T-helper 1 cell treated with Interleukin-12 subunit alpha and Interleukin-12 subunit beta and Interleukin-4 antibody, amounts not matched to agents 30 μg/mL and 1 μg/mL, for 36 hours (primary cell): ENCODE data around the gene LIN37.

Experiments
- H3K27ac Mint-ChIP-seq: one replicate; pipeline ENCODE4 v1.8.0; 2021; ENCODE audit warnings: mild to moderate bottlenecking, mixed read lengths
- H3K27me3 Mint-ChIP-seq: one replicate; pipeline ENCODE4 v1.8.0; 2021; ENCODE audit warnings: low read depth, mixed read lengths
- H3K36me3 Mint-ChIP-seq: one replicate; pipeline ENCODE4 v1.8.0; 2021; ENCODE audit warnings: low read depth, mixed read lengths
- H3K4me1 Mint-ChIP-seq: one replicate; pipeline ENCODE4 v1.8.0; 2021; ENCODE audit warnings: low read depth, mixed read lengths
- H3K4me3 Mint-ChIP-seq: one replicate; pipeline ENCODE4 v1.8.0; 2021; ENCODE audit warnings: mild to moderate bottlenecking, moderate library complexity, mixed read lengths
- H3K9me3 Mint-ChIP-seq: one replicate; pipeline ENCODE4 v1.8.0; 2021; ENCODE audit warnings: mixed read lengths

Gene LIN37

GRCh38 chr19:35736913-35737886 lies 11.2 kb upstream of the LIN37 start:
- no peaks in the 10 kb centered on the region for H3K9me3 Mint-ChIP-seq
- H3K27me3 Mint-ChIP-seq: no peaks in the 10 kb centered on the region
- peaks cover 30% of the 10 kb centered on the region for H3K36me3 Mint-ChIP-seq
- no peak overlapping the region for H3K4me3 Mint-ChIP-seq
- no peak overlapping the region for H3K27ac Mint-ChIP-seq
- H3K4me1 Mint-ChIP-seq: peaks cover 16% of the 10 kb centered on the region

- Mint-ChIP-seq H3K4me3 (peak overlapping the region; percentile 37), H3K27ac (peak overlapping the region; percentile 45), H3K27me3 (no peaks in the 10 kb centered on the region), H3K36me3 (peaks cover 34% of the 10 kb centered on the region), H3K4me1 (peaks cover 23% of the 10 kb centered on the region), H3K9me3 (no peaks in the 10 kb centered on the region)
Measured at GRCh38 chr19:35738021-35738886, 10.1 kb upstream of the LIN37 start.

- H3K4me1 Mint-ChIP-seq: peaks cover 26% of the 10 kb centered on the region
- H3K4me3 Mint-ChIP-seq: peak overlapping the region; percentile 37
- peak overlapping the region; percentile 45 for H3K27ac Mint-ChIP-seq
- peaks cover 31% of the 10 kb centered on the region for H3K36me3 Mint-ChIP-seq
- no peaks in the 10 kb centered on the region for H3K27me3 Mint-ChIP-seq
- no peaks in the 10 kb centered on the region for H3K9me3 Mint-ChIP-seq
Measured at GRCh38 chr19:35738887-35739229, 9.5 kb upstream of the LIN37 start.

- peaks cover 27% of the 10 kb centered on the region for H3K4me1 Mint-ChIP-seq
Measured at GRCh38 chr19:35739275-35740107, 8.9 kb upstream of the LIN37 start.

GRCh38 chr19:35740108-35740422 lies 8.3 kb upstream of the LIN37 start:
- peaks cover 27% of the 10 kb centered on the region for H3K4me1 Mint-ChIP-seq
- peak overlapping the region; percentile 96 for H3K4me3 Mint-ChIP-seq
- H3K9me3 Mint-ChIP-seq: no peaks in the 10 kb centered on the region
- H3K27me3 Mint-ChIP-seq: no peaks in the 10 kb centered on the region
- H3K36me3 Mint-ChIP-seq: peaks cover 21% of the 10 kb centered on the region
- no peak overlapping the region for H3K27ac Mint-ChIP-seq

More at GRCh38 chr19:35739275-35740107, 8.9 kb upstream of the LIN37 start:
- no peak overlapping the region for H3K27ac Mint-ChIP-seq
- H3K27me3 Mint-ChIP-seq: no peaks in the 10 kb centered on the region
- H3K36me3 Mint-ChIP-seq: peaks cover 26% of the 10 kb centered on the region
- H3K9me3 Mint-ChIP-seq: no peaks in the 10 kb centered on the region
- H3K4me3 Mint-ChIP-seq: peak overlapping the region; percentile 96

- no peaks in the 10 kb centered on the region for H3K27me3 Mint-ChIP-seq
- peaks cover 27% of the 10 kb centered on the region for H3K4me1 Mint-ChIP-seq
- H3K4me3 Mint-ChIP-seq: peak overlapping the region; percentile 96
- peaks cover 25% of the 10 kb centered on the region for H3K36me3 Mint-ChIP-seq
- no peaks in the 10 kb centered on the region for H3K9me3 Mint-ChIP-seq
- H3K27ac Mint-ChIP-seq: peak overlapping the region; percentile 92
Measured at GRCh38 chr19:35740423-35741202, 7.8 kb upstream of the LIN37 start.

- H3K4me3 Mint-ChIP-seq: peak overlapping the region; percentile 96
Measured at GRCh38 chr19:35741203-35741515, 7.2 kb upstream of the LIN37 start.

GRCh38 chr19:35742121-35742724 lies 6.2 kb upstream of the LIN37 start, which contains the start of gene IGFLR1:
IGFLR1 (minus strand) TSS chr19:35742452; CDS start chr19:35741180, 1,272 bp downstream.
- H3K27me3 Mint-ChIP-seq: no peaks in the 10 kb centered on the region
- peaks cover 18% of the 10 kb centered on the region for H3K36me3 Mint-ChIP-seq
- H3K9me3 Mint-ChIP-seq: no peaks in the 10 kb centered on the region
- peak within 1 kb of the TSS; percentile 97 for H3K27ac Mint-ChIP-seq
- peak within 1 kb of the TSS; percentile 91 for H3K4me3 Mint-ChIP-seq
- H3K4me1 Mint-ChIP-seq: peaks cover 28% of the 10 kb centered on the region

More at GRCh38 chr19:35741203-35741515, 7.2 kb upstream of the LIN37 start:
- Mint-ChIP-seq H3K4me1 (peaks cover 28% of the 10 kb centered on the region), H3K9me3 (no peaks in the 10 kb centered on the region), H3K36me3 (peaks cover 24% of the 10 kb centered on the region), H3K27me3 (no peaks in the 10 kb centered on the region), H3K27ac (peak overlapping the region; percentile 92)

GRCh38 chr19:35743640-35744429 lies 4.5 kb upstream of the LIN37 start:
- Mint-ChIP-seq H3K27me3 (no peaks in the 10 kb centered on the region), H3K4me3 (peak overlapping the region; percentile 92), H3K36me3 (peaks cover 14% of the 10 kb centered on the region), H3K9me3 (no peaks in the 10 kb centered on the region), H3K4me1 (peaks cover 32% of the 10 kb centered on the region), H3K27ac (peak overlapping the region; percentile 93)

GRCh38 chr19:35744430-35745327 lies 3.7 kb upstream of the LIN37 start:
- peak overlapping the region; percentile 92 for H3K4me3 Mint-ChIP-seq
- peak overlapping the region; percentile 93 for H3K27ac Mint-ChIP-seq
- peaks cover 36% of the 10 kb centered on the region for H3K4me1 Mint-ChIP-seq
- H3K36me3 Mint-ChIP-seq: peaks cover 12% of the 10 kb centered on the region
- H3K27me3 Mint-ChIP-seq: no peaks in the 10 kb centered on the region
- H3K9me3 Mint-ChIP-seq: no peaks in the 10 kb centered on the region

- Mint-ChIP-seq H3K4me3 (peak within 1 kb of the TSS; percentile 92), H3K4me1 (peaks cover 41% of the 10 kb centered on the region)
Measured at GRCh38 chr19:35745328-35746086, 2.9 kb upstream of the LIN37 start, which contains the start of the genes PSENEN and U2AF1L4. PSENEN (plus strand) TSS chr19:35745651; CDS start chr19:35745931, 280 bp downstream. U2AF1L4 (minus strand) TSS chr19:35745418; CDS start chr19:35745391, 27 bp downstream.

More at GRCh38 chr19:35745328-35746086, 2.9 kb upstream of the LIN37 start, which contains the start of the genes PSENEN and U2AF1L4:
- Mint-ChIP-seq H3K27me3 (no peaks in the 10 kb centered on the region), H3K9me3 (no peaks in the 10 kb centered on the region), H3K36me3 (peaks cover 12% of the 10 kb centered on the region), H3K27ac (peak within 1 kb of the TSS; percentile 93)
